ENCODE results near the gene CSN2. TPM values are rescaled to one million over a fixed set of nuclear protein-coding genes. Genes with fewer than 3 reads are reported as not detected.

The CSN2 gene, protein sequence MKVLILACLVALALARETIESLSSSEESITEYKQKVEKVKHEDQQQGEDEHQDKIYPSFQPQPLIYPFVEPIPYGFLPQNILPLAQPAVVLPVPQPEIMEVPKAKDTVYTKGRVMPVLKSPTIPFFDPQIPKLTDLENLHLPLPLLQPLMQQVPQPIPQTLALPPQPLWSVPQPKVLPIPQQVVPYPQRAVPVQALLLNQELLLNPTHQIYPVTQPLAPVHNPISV
- not detected in 2 replicates for polyA plus RNA-seq

DNA sequence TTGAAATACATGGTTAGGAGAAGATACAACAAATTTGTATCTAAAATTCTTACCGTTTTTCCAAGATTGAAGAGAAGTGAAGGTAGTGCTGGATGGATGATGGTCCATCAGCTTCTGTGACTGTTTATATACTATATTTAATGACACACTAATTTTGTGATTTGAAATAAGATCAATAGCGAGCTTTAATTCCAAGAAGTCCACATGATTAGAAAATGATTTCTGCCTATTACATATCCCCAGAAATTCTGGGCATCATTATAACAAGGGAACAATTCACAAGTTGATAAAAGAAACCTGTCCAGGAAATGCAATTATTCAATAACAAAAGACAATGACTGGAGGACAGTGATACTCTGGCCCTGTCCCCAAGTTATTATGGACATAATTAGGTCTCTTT is at the start of gene CSN2:
Gene CSN2 (minus strand): TSS at position 101 of the 400 bp plus-strand sequence. CDS start 4,733 bp downstream, outside the sequence.

DNA sequence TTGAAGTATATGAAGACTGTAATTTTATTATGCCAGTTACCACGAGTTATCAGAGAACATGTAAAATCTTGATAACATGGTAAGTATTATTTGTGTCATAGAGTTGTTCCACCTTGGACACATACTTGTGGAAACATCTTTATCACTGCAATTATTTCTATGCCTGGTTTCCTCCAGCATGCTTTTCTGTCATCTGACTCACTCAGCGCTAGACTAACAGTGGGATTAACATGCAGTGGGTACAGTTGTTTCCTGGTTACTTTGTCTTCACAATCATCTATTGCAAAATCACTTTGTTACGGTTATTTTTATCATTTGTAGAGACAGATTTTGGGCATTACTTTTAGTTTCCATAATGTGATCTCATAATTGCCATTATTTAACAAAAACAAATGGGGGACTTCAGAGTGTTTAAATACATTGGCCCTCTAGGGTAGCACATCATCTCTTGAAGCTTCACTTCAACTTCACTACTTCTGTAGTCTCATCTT is 30.0 kb upstream of the CSN2 start, which contains the start of gene STATH:
Gene STATH (plus strand): TSS at position 441 of the 491 bp plus-strand sequence. CDS start 2,472 bp downstream, outside the sequence.

DNA sequence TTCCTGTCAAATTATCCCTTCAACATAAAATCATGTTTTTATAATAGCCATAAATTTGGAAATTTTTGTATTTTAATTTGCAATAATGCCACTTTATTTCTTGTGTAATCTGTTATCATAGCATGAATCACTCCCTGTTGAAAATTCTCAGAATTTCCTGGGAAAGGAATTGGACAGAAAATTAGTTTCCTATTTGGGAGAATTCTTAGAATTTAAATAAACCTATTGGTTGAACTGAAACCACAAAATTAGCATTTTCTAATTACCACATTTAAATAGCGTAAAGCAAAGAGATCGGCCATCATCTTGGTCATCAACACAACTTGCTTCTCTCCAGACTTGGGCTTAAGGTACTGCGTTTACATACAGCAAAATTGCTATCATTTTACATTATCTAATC is 34.8 kb downstream of the CSN2 start, which contains the start of gene CSN1S1:
Gene CSN1S1 (plus strand): TSS at position 301 of the 400 bp plus-strand sequence. CDS start 1,488 bp downstream, outside the sequence.

Other genes starting within 250 kb of the CSN2 start
- gene SULT1B1, start 205.1 kb downstream of the CSN2 start, polyA plus RNA-seq, result 0.03 and 0.17 TPM in 2 replicates
- gene SULT1E1, start 105.6 kb downstream of the CSN2 start, polyA plus RNA-seq, result not detected in 2 replicates
- gene CSN1S1, start 34.7 kb downstream of the CSN2 start, polyA plus RNA-seq, result not detected in 2 replicates
- not detected in 2 replicates for gene STATH, start 30.2 kb upstream of the CSN2 start, polyA plus RNA-seq
- not detected in 2 replicates for gene HTN3, start 62.7 kb upstream of the CSN2 start, polyA plus RNA-seq
- gene HTN1, start 84.7 kb upstream of the CSN2 start, polyA plus RNA-seq, result not detected in 2 replicates
- not detected in 2 replicates for gene PRR27, start 188.5 kb upstream of the CSN2 start, polyA plus RNA-seq
- gene ODAM, start 230.0 kb upstream of the CSN2 start, polyA plus RNA-seq, result not detected in 2 replicates

All from Purkinje cell (primary cell).